HUDEP-2 (cell line): ENCODE measurements around the gene PHTF1.

Experiments
- DNase-seq, 76 experiments: peaks; one replicate each; lab custom pipeline; 2025; ENCODE audit not compliant: unreplicated experiment in 76 of 76; lab: John Stamatoyannopoulos, UW

The PHTF1 gene

GRCh38 chr1:113675302-113675701 lies 84.0 kb downstream of the PHTF1 start:
- no peak for DNase-seq

- DNase-seq, result no peak
Measured at GRCh38 chr1:113674591-113674990, 84.7 kb downstream of the PHTF1 start.

GRCh38 chr1:113672491-113672890 lies 86.8 kb downstream of the PHTF1 start:
- DNase-seq, result no peak

- no peak for DNase-seq
Measured at GRCh38 chr1:113670650-113671049, 88.6 kb downstream of the PHTF1 start.

- no peak for DNase-seq
Measured at GRCh38 chr1:113669988-113670387, 89.3 kb downstream of the PHTF1 start.

GRCh38 chr1:113666126-113666525 lies 93.2 kb downstream of the PHTF1 start:
- DNase-seq, result no peak

GRCh38 chr1:113665071-113665470 lies 94.2 kb downstream of the PHTF1 start:
- no peak for DNase-seq

- DNase-seq, result no peak
Measured at GRCh38 chr1:113663165-113663951, 95.9 kb downstream of the PHTF1 start.

- DNase-seq, result no peak
Measured at GRCh38 chr1:113662101-113662500, 97.2 kb downstream of the PHTF1 start.

GRCh38 chr1:113660088-113660487 lies 99.2 kb downstream of the PHTF1 start:
- DNase-seq, result no peak

- DNase-seq, result no peak
Measured at GRCh38 chr1:113659556-113659955, 99.7 kb downstream of the PHTF1 start.

GRCh38 chr1:113659035-113659434 lies 100.3 kb downstream of the PHTF1 start:
- no peak for DNase-seq

- DNase-seq, result no peak
Measured at GRCh38 chr1:113657556-113658063, 101.7 kb downstream of the PHTF1 start.

GRCh38 chr1:113657126-113657525 lies 102.2 kb downstream of the PHTF1 start:
- no peak for DNase-seq

GRCh38 chr1:113654883-113655282 lies 104.4 kb downstream of the PHTF1 start:
- no peak for DNase-seq

- DNase-seq, result no peak
Measured at GRCh38 chr1:113653741-113654140, 105.5 kb downstream of the PHTF1 start.

- DNase-seq, result no peak
Measured at GRCh38 chr1:113652771-113653170, 106.5 kb downstream of the PHTF1 start.

GRCh38 chr1:113648478-113648877 lies 110.8 kb downstream of the PHTF1 start:
- DNase-seq, result no peak

- DNase-seq, result no peak
Measured at GRCh38 chr1:113647164-113647563, 112.1 kb downstream of the PHTF1 start.
